ENCODE results near the gene ESM1. TPM values are rescaled to one million over a fixed set of nuclear protein-coding genes. Genes with fewer than 3 reads are reported as not detected.

ESM1 gene, protein sequence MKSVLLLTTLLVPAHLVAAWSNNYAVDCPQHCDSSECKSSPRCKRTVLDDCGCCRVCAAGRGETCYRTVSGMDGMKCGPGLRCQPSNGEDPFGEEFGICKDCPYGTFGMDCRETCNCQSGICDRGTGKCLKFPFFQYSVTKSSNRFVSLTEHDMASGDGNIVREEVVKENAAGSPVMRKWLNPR
- 2.2 and 2.6 TPM in 2 replicates for total RNA-seq
- 0.16 and 1.5 TPM in 2 replicates for polyA plus RNA-seq

DNA sequence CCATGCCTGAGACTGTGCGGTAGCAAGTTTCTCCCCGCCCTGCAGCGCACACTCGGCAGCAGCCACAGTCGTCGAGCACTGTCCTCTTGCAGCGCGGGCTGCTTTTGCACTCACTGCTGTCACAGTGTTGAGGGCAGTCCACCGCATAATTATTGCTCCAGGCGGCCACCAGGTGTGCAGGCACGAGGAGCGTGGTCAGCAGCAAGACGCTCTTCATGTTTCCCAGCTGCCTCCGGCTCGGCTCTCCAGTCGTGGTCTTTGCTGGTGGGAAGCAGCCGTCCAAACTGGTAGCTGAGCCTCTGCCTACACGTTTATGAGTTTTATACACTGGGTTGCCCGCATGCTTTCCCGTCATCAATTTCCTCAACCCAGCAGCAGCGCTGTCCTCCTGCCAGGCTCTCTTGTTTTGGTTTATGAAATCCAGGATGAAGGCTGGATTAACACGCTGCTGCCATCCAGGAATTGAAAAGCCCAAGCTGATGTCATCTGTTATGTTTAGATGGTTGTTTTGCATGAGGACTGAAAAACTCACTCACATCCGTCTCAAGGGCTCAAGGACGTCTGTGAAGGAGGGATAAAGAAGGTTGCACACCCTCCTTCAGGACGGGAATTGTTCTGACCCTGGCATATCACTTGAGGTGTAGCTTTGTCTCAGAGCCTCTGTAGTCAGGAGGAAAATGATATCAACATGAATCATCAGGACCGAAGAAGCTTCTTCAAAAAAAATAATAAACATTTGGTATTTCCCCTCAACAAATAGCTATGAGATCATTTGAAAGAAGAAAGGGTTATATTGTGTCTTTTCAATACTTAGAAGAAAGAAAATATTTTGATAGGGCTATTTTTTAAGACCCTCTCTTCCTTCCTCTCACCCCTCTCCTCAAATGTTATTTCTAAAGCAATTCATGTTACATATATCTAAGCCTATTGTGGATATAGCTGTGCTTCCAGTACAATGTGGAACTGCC is at the start of gene ESM1:
ESM1 (minus strand) TSS at position 293 of the 968 bp plus-strand sequence; CDS start at position 217, 76 bp downstream.
- no peak within 1 kb of the TSS for H2AFZ ChIP-seq
- H3K4me1 ChIP-seq (ENCODE audit: insufficient read depth) = no peaks in the 10 kb centered on the region
- H3K36me3 ChIP-seq (replicated peaks; ENCODE audit: insufficient read depth, low read depth) = no peaks in the 10 kb centered on the region
- H3K9me3 ChIP-seq (ENCODE audit: low read depth) = no peaks in the 10 kb centered on the region
- WGBS (ENCODE audit: low lambda C conversion rate, missing lambda C conversion rate) = 35% methylated on average over 26 of the region's 26 CpGs
- no peaks in the 10 kb centered on the region for H3K79me2 ChIP-seq
- peaks cover 31% of the 10 kb centered on the region for H3K27me3 ChIP-seq
- no peaks in the 10 kb centered on the region for H4K20me1 ChIP-seq (ENCODE audit: insufficient read depth, poor library complexity, severe bottlenecking)
- no peak for DNase-seq (ENCODE audit: low spot score)
- H3K4me2 ChIP-seq = peak within 1 kb of the TSS; percentile 70
- TF ChIP-seq, protein P1, sequence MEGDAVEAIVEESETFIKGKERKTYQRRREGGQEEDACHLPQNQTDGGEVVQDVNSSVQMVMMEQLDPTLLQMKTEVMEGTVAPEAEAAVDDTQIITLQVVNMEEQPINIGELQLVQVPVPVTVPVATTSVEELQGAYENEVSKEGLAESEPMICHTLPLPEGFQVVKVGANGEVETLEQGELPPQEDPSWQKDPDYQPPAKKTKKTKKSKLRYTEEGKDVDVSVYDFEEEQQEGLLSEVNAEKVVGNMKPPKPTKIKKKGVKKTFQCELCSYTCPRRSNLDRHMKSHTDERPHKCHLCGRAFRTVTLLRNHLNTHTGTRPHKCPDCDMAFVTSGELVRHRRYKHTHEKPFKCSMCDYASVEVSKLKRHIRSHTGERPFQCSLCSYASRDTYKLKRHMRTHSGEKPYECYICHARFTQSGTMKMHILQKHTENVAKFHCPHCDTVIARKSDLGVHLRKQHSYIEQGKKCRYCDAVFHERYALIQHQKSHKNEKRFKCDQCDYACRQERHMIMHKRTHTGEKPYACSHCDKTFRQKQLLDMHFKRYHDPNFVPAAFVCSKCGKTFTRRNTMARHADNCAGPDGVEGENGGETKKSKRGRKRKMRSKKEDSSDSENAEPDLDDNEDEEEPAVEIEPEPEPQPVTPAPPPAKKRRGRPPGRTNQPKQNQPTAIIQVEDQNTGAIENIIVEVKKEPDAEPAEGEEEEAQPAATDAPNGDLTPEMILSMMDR (IDR thresholded peaks at IDR 0.05; ENCODE audit: poor library complexity) = no peak
- no peak for TF ChIP-seq EZH2phosphoT487 (IDR thresholded peaks at IDR 0.05; ENCODE audit: low read depth, severe bottlenecking, unreplicated experiment)
- TF ChIP-seq EZH2 (IDR thresholded peaks at IDR 0.05; ENCODE audit: borderline replicate concordance) = no peak
- H3K9me2 ChIP-seq (replicated peaks; ENCODE audit: insufficient read depth) = no peaks in the 10 kb centered on the region
- H3K27ac ChIP-seq = no peak within 1 kb of the TSS
- H3K4me3 ChIP-seq = no peak within 1 kb of the TSS

GRCh38 chr5:55033568-55033967 is 48.2 kb upstream of the ESM1 start:
- no peak overlapping the region for H3K4me3 ChIP-seq
- 80% methylated on average over 4 of the region's 4 CpGs for WGBS (ENCODE audit: low lambda C conversion rate, missing lambda C conversion rate)
- TF ChIP-seq, protein P1 (IDR thresholded peaks at IDR 0.05; ENCODE audit: poor library complexity) = no peak
- TF ChIP-seq EZH2 (IDR thresholded peaks at IDR 0.05; ENCODE audit: borderline replicate concordance) (no peak), EZH2phosphoT487 (IDR thresholded peaks at IDR 0.05; ENCODE audit: low read depth, severe bottlenecking, unreplicated experiment) (no peak)
- no peaks in the 10 kb centered on the region for H3K27me3 ChIP-seq
- no peaks in the 10 kb centered on the region for H3K9me2 ChIP-seq (replicated peaks; ENCODE audit: insufficient read depth)
- no peak overlapping the region for H3K4me2 ChIP-seq
- H3K36me3 ChIP-seq (replicated peaks; ENCODE audit: insufficient read depth, low read depth) = no peaks in the 10 kb centered on the region
- H3K79me2 ChIP-seq = no peaks in the 10 kb centered on the region
- H4K20me1 ChIP-seq (ENCODE audit: insufficient read depth, poor library complexity, severe bottlenecking) = no peaks in the 10 kb centered on the region
- no peaks in the 10 kb centered on the region for H3K9me3 ChIP-seq (ENCODE audit: low read depth)
- no peak overlapping the region for H3K27ac ChIP-seq
- no peak overlapping the region for H2AFZ ChIP-seq
- no peak for DNase-seq (ENCODE audit: low spot score)
- peaks cover 11% of the 10 kb centered on the region for H3K4me1 ChIP-seq (ENCODE audit: insufficient read depth)

DNA sequence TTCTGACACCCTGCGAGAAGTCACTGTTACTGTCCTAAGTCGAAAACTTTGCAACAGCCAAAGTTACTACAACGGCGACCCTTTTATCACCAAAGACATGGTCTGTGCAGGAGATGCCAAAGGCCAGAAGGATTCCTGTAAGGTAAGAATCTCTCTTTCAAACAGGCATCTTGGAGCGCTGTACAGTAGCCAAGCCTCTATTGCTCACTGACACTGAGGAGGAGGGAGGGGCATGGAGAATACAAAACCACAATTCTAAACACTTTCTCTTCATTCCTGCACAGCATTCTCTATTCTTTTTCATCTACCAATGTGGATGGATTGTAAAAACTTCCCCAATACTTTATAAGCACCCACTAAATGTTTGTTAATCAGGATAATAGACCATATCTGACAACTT is 46.1 kb upstream of the ESM1 start:
- Histone ChIP-seq H3K79me2 (no peaks in the 10 kb centered on the region), H2AFZ (no peak overlapping the region), H3K4me2 (no peak overlapping the region), H3K27ac (no peak overlapping the region), H3K9me2 (replicated peaks; ENCODE audit: insufficient read depth) (no peaks in the 10 kb centered on the region), H3K36me3 (replicated peaks; ENCODE audit: insufficient read depth, low read depth) (no peaks in the 10 kb centered on the region), H4K20me1 (ENCODE audit: insufficient read depth, poor library complexity, severe bottlenecking) (no peaks in the 10 kb centered on the region), H3K27me3 (no peaks in the 10 kb centered on the region), H3K4me3 (no peak overlapping the region), H3K9me3 (ENCODE audit: low read depth) (no peaks in the 10 kb centered on the region), H3K4me1 (ENCODE audit: insufficient read depth) (peaks cover 5% of the 10 kb centered on the region)
- WGBS (ENCODE audit: low lambda C conversion rate, missing lambda C conversion rate) = 94% methylated on average over 5 of the region's 5 CpGs
- no peak for TF ChIP-seq EZH2 (IDR thresholded peaks at IDR 0.05; ENCODE audit: borderline replicate concordance)
- no peak for TF ChIP-seq EZH2phosphoT487 (IDR thresholded peaks at IDR 0.05; ENCODE audit: low read depth, severe bottlenecking, unreplicated experiment)
- TF ChIP-seq, protein P1 (IDR thresholded peaks at IDR 0.05; ENCODE audit: poor library complexity) = no peak
- no peak for DNase-seq (ENCODE audit: low spot score)
